Measurements from ENCODE around the gene UBE2R2. TPM values are rescaled to one million over a fixed set of nuclear protein-coding genes. Genes with fewer than 3 reads are reported as not detected.
"Not testable (repeated sequence)": the region's sequence is repeated elsewhere in the genome, so short reads cannot be mapped to it uniquely, and the experiment has no call there.

The UBE2R2 gene
- total RNA-seq, 2 donors from 2014 or later, result 66.4 to 74.4 TPM

DNA sequence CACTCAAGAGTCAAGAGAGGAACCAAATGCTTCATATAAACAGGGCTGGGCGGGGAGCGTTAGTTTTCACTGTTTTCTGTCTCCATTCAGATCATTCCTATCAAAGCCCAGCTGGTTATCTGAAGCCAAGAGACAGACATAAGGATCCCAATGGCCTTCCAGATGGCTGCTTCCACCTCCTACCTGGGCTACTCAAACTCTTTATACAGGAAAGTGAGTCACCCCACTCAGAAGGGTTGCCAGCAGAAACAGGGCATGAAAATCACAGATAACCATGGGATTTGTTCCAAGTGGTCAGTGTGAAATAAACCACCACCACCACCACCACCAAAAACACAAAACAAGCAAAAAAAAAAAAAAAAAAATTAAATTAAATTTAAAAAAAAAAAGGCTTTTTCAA, 16.1 kb upstream of the UBE2R2 start:
- no peak overlapping the region for H3K4me3 ChIP-seq (ENCODE audit: low read length)
- H3K36me3 ChIP-seq (ENCODE audit: control insufficient read depth, insufficient read depth, low read length), result no peaks in the 10 kb centered on the region
- DNase-seq, result no peak
- TF ChIP-seq, protein P1, sequence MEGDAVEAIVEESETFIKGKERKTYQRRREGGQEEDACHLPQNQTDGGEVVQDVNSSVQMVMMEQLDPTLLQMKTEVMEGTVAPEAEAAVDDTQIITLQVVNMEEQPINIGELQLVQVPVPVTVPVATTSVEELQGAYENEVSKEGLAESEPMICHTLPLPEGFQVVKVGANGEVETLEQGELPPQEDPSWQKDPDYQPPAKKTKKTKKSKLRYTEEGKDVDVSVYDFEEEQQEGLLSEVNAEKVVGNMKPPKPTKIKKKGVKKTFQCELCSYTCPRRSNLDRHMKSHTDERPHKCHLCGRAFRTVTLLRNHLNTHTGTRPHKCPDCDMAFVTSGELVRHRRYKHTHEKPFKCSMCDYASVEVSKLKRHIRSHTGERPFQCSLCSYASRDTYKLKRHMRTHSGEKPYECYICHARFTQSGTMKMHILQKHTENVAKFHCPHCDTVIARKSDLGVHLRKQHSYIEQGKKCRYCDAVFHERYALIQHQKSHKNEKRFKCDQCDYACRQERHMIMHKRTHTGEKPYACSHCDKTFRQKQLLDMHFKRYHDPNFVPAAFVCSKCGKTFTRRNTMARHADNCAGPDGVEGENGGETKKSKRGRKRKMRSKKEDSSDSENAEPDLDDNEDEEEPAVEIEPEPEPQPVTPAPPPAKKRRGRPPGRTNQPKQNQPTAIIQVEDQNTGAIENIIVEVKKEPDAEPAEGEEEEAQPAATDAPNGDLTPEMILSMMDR (conservative IDR thresholded peaks at IDR 0.05), result no peak
- peaks cover 43% of the 10 kb centered on the region for H3K27me3 Mint-ChIP-seq (ENCODE audit: insufficient read depth)
- H3K4me1 Mint-ChIP-seq, result no peaks in the 10 kb centered on the region
- no peak overlapping the region for H3K9ac ChIP-seq (ENCODE audit: extremely low read depth, low read length, poor library complexity, severe bottlenecking)
- 79 to 96% methylated on average over 2 of the region's 2 CpGs for whole genome bisulfite sequencing, 2 experiments (ENCODE audit: insufficient coverage in 1 of 2, insufficient read length in 1 of 2)
- H3K9me3 ChIP-seq (ENCODE audit: control insufficient read depth, low read length), result no peaks in the 10 kb centered on the region
- H3K4me3 Mint-ChIP-seq, result no peak overlapping the region
- H3K9me3 Mint-ChIP-seq, result peaks cover 2% of the 10 kb centered on the region
- H3K27me3 ChIP-seq (ENCODE audit: control insufficient read depth, insufficient read depth, low read length, poor library complexity, severe bottlenecking), result no peaks in the 10 kb centered on the region
- H3K36me3 Mint-ChIP-seq (ENCODE audit: low read depth), result no peaks in the 10 kb centered on the region
- H3K4me1 ChIP-seq (ENCODE audit: control insufficient read depth, insufficient read depth, low read length), result no peaks in the 10 kb centered on the region
- no peak overlapping the region for H3K27ac ChIP-seq (ENCODE audit: low read depth, low read length)
- H3K27ac Mint-ChIP-seq, result no peak overlapping the region

DNA sequence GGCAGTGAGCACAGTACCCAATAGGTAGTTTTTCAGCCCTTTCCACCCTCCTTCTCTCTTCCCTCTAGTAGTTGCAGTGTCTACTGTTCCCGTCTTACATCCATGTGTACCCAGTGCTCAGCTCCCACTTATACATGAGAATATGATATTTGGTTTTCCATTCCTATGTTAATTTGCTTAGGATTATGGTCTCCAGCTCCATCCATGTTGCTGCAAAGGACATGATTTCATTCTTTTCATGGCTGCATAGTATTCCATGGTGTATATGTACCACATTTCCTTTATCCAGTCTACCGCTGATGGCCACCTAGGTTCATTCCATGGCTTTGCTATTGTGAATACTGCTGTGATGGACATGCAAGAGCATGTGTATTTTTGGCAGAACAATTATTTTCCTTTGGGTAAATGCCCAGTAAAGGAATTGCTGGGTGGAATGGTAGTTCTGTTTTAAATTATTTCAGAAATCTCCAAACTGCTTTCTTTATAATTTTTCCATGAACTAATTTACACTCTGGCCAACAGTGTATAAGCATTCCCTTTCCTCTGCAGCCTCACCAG, 14.9 kb upstream of the UBE2R2 start:
- not testable (repeated sequence) for H3K9ac ChIP-seq (ENCODE audit: extremely low read depth, low read length, poor library complexity, severe bottlenecking); DNase-seq; H3K4me1 ChIP-seq (ENCODE audit: control insufficient read depth, insufficient read depth, low read length); H3K36me3 Mint-ChIP-seq (ENCODE audit: low read depth); H3K4me1 Mint-ChIP-seq; H3K27ac ChIP-seq (ENCODE audit: low read depth, low read length); H3K27me3 ChIP-seq (ENCODE audit: control insufficient read depth, insufficient read depth, low read length, poor library complexity, severe bottlenecking); H3K9me3 ChIP-seq (ENCODE audit: control insufficient read depth, low read length); H3K27ac Mint-ChIP-seq; H3K4me3 ChIP-seq (ENCODE audit: low read length); H3K9me3 Mint-ChIP-seq; H3K36me3 ChIP-seq (ENCODE audit: control insufficient read depth, insufficient read depth, low read length); H3K4me3 Mint-ChIP-seq
- H3K27me3 Mint-ChIP-seq (ENCODE audit: insufficient read depth), result peaks cover 38% of the 10 kb centered on the region
- 97% methylated on average over 2 of the region's 2 CpGs; no CpG with 5 or more reads in 1 of the 2 experiments for WGBS, 2 experiments (ENCODE audit: insufficient coverage in 1 of 2, insufficient read length in 1 of 2)

DNA sequence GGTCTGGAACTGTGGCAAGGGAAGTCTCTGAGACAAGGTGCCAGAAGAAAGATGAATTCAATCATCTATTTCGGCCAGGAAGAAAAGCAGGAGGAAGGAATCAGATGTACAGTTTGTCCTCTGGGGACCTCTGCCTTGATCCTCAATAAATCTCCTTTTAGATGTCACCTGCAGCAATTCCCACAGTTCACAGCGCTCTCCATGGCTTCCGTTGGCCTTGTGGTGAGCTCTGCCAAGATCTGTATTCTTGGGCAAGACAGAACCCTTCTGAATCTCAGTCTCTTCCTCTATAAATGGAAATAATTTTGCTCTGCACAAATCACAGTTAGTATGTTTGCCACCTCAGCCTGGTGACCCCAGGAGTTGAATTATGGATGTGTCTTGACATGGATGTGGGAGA, 12.8 kb upstream of the UBE2R2 start:
- H3K9me3 Mint-ChIP-seq; H3K4me1 ChIP-seq (ENCODE audit: control insufficient read depth, insufficient read depth, low read length); H3K36me3 ChIP-seq (ENCODE audit: control insufficient read depth, insufficient read depth, low read length); H3K9ac ChIP-seq (ENCODE audit: extremely low read depth, low read length, poor library complexity, severe bottlenecking); H3K4me1 Mint-ChIP-seq; DNase-seq; H3K4me3 ChIP-seq (ENCODE audit: low read length); H3K27ac Mint-ChIP-seq; H3K27me3 ChIP-seq (ENCODE audit: control insufficient read depth, insufficient read depth, low read length, poor library complexity, severe bottlenecking); H3K9me3 ChIP-seq (ENCODE audit: control insufficient read depth, low read length); H3K4me3 Mint-ChIP-seq; H3K27ac ChIP-seq (ENCODE audit: low read depth, low read length); H3K36me3 Mint-ChIP-seq (ENCODE audit: low read depth): not testable (repeated sequence)
- 84 to 92% methylated on average over 2 to 3 of the region's 3 CpGs for WGBS, 2 experiments (ENCODE audit: insufficient coverage in 1 of 2, insufficient read length in 1 of 2)
- H3K27me3 Mint-ChIP-seq (ENCODE audit: insufficient read depth), result peaks cover 20% of the 10 kb centered on the region

DNA sequence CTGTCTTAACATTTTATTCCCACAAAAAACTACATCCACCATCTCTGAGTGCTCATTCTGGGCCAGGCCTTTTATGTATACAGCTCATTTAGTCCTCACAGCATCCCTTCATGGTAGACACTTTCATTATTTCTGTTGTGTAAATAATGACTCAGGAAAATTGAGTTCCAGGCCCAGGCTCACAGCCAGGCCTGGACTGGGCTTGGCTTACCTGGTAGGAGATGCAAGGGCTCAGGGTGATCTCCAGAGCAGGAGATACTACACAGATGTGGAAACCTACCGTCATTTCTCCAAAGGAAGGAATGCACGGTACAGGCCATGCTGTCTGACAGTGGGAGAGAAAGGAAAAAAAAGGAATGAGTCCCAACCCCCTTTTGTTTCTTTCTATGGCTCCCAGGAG, 9.8 kb upstream of the UBE2R2 start:
- DNase-seq; H3K36me3 ChIP-seq (ENCODE audit: control insufficient read depth, insufficient read depth, low read length); H3K4me1 ChIP-seq (ENCODE audit: control insufficient read depth, insufficient read depth, low read length); H3K9me3 Mint-ChIP-seq; H3K4me3 Mint-ChIP-seq; H3K9me3 ChIP-seq (ENCODE audit: control insufficient read depth, low read length); H3K27ac ChIP-seq (ENCODE audit: low read depth, low read length); H3K27me3 ChIP-seq (ENCODE audit: control insufficient read depth, insufficient read depth, low read length, poor library complexity, severe bottlenecking); H3K9ac ChIP-seq (ENCODE audit: extremely low read depth, low read length, poor library complexity, severe bottlenecking); H3K4me1 Mint-ChIP-seq; H3K36me3 Mint-ChIP-seq (ENCODE audit: low read depth); H3K4me3 ChIP-seq (ENCODE audit: low read length): not testable (repeated sequence)
- peak overlapping the region; percentile 56 for H3K27ac Mint-ChIP-seq
- WGBS, 2 experiments (ENCODE audit: insufficient coverage in 1 of 2, insufficient read length in 1 of 2), result 83 to 100% methylated on average over 1 to 2 of the region's 2 CpGs
- peaks cover 15% of the 10 kb centered on the region for H3K27me3 Mint-ChIP-seq (ENCODE audit: insufficient read depth)

DNA sequence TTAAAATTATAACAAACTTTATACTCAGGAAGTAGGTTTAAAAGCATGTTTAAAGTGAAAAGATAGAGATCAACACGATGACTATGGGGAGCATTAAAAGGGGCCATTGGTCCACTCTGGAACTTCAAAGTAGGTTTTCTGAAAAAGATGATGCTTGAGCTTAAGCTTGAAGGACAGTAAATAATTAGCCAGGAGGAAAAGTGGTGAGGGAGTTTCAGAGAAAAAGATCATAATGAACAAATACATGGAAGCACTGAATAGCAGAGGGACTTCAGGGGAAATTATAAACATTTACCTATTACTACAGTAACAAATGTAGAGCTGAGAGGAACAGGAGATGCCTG, 8.0 kb upstream of the UBE2R2 start:
- H3K27ac Mint-ChIP-seq; H3K27me3 Mint-ChIP-seq (ENCODE audit: insufficient read depth); H3K36me3 Mint-ChIP-seq (ENCODE audit: low read depth); DNase-seq; H3K4me1 ChIP-seq (ENCODE audit: control insufficient read depth, insufficient read depth, low read length); H3K9me3 Mint-ChIP-seq; H3K9ac ChIP-seq (ENCODE audit: extremely low read depth, low read length, poor library complexity, severe bottlenecking); H3K4me1 Mint-ChIP-seq; H3K36me3 ChIP-seq (ENCODE audit: control insufficient read depth, insufficient read depth, low read length); H3K27me3 ChIP-seq (ENCODE audit: control insufficient read depth, insufficient read depth, low read length, poor library complexity, severe bottlenecking); H3K4me3 ChIP-seq (ENCODE audit: low read length); H3K27ac ChIP-seq (ENCODE audit: low read depth, low read length); H3K9me3 ChIP-seq (ENCODE audit: control insufficient read depth, low read length); H3K4me3 Mint-ChIP-seq: not testable (repeated sequence)
- WGBS, 2 experiments (ENCODE audit: insufficient coverage in 1 of 2, insufficient read length in 1 of 2), result 89 to 92% methylated on average over 1 of the region's 1 CpG
